GM18907 (cell line): ENCODE results near the gene SLC38A8.

Source experiments
- ATAC-seq: cut with Tn5 transposase; IDR thresholded peaks from one replicate; pipeline ENCODE4 v1.9.1; 2021; ENCODE audit warnings: mild to moderate bottlenecking, moderate library complexity; ENCODE audit not compliant: unreplicated experiment

SLC38A8 gene

GRCh38 chr16:84003038-84003437, 39.6 kb downstream of the SLC38A8 start:
- ATAC-seq: no peak

- ATAC-seq: no peak
Measured at GRCh38 chr16:84001726-84002125, 40.9 kb downstream of the SLC38A8 start.

- no peak for ATAC-seq
Measured at GRCh38 chr16:84000989-84001642, 41.5 kb downstream of the SLC38A8 start.

- ATAC-seq: no peak
Measured at GRCh38 chr16:83998091-83998490, 44.5 kb downstream of the SLC38A8 start.

GRCh38 chr16:83996481-83997252, 45.9 kb downstream of the SLC38A8 start:
- no peak for ATAC-seq

- no peak for ATAC-seq
Measured at GRCh38 chr16:83995754-83996153, 46.8 kb downstream of the SLC38A8 start.

GRCh38 chr16:83994703-83995102, 47.9 kb downstream of the SLC38A8 start:
- ATAC-seq: no peak

GRCh38 chr16:83994087-83994486, 48.5 kb downstream of the SLC38A8 start:
- no peak for ATAC-seq

- no peak for ATAC-seq
Measured at GRCh38 chr16:83992624-83993023, 50.0 kb downstream of the SLC38A8 start.

- ATAC-seq: no peak
Measured at GRCh38 chr16:83990492-83990891, 52.1 kb downstream of the SLC38A8 start.

GRCh38 chr16:83989300-83989699, 53.3 kb downstream of the SLC38A8 start:
- no peak for ATAC-seq

GRCh38 chr16:83983491-83983890, 59.1 kb downstream of the SLC38A8 start:
- no peak for ATAC-seq

GRCh38 chr16:83981799-83982198, 60.8 kb downstream of the SLC38A8 start:
- ATAC-seq: no peak

GRCh38 chr16:83980794-83981193, 61.8 kb downstream of the SLC38A8 start:
- ATAC-seq: no peak

- ATAC-seq: no peak
Measured at GRCh38 chr16:83979441-83979840, 63.2 kb downstream of the SLC38A8 start.

GRCh38 chr16:83978401-83978904, 64.1 kb downstream of the SLC38A8 start:
- no peak for ATAC-seq

- no peak for ATAC-seq
Measured at GRCh38 chr16:83977056-83977815, 65.4 kb downstream of the SLC38A8 start.

GRCh38 chr16:83975590-83976260, 66.9 kb downstream of the SLC38A8 start:
- no peak for ATAC-seq

GRCh38 chr16:83974475-83974874, 68.1 kb downstream of the SLC38A8 start:
- ATAC-seq: no peak

- ATAC-seq: no peak
Measured at GRCh38 chr16:83973581-83974385, 68.8 kb downstream of the SLC38A8 start.
